T1000 (cell line): ENCODE measurements around the gene HPS1.
A peak's percentile ranks its signal among the peaks of the same experiment; 100 is the strongest.

Experiments
- DNase-seq: peaks from one replicate; lab custom pipeline; 2025; ENCODE audit warnings: mixed read lengths; lab: John Stamatoyannopoulos, UW

Gene HPS1

GRCh38 chr10:98411768-98412167, 35.0 kb downstream of the HPS1 start:
- no peak for DNase-seq

- DNase-seq: no peak
These were observed 35.6 kb downstream of the HPS1 start for GRCh38 chr10:98411166-98411565.

- DNase-seq: no peak
These were observed 36.0 kb downstream of the HPS1 start for GRCh38 chr10:98410759-98411158.

- DNase-seq: no peak
These were observed 36.5 kb downstream of the HPS1 start for GRCh38 chr10:98410135-98410743.

DNA sequence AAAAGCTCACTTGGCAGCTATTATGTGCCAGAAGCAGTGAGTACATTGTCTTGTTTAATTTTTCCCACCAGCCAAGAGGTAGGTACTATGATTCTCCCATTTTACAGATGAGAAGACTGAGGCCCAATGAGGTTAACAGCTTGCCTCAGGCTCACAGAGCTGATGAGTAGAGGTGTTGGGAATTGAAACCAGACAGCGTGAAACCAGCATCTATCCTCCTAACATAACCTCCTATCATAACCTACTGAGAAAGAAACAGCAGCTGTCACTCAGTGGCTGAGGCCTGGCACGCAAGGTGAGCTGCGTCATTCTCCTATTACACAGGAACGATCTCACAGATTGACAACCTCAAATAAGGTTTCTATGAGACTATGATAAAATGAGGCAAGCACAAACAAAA, 37.9 kb downstream of the HPS1 start:
- no peak for DNase-seq

- DNase-seq: no peak
These were observed 38.9 kb downstream of the HPS1 start for GRCh38 chr10:98407744-98408241.

- no peak for DNase-seq
These were observed 39.6 kb downstream of the HPS1 start for GRCh38 chr10:98407017-98407743.

DNA sequence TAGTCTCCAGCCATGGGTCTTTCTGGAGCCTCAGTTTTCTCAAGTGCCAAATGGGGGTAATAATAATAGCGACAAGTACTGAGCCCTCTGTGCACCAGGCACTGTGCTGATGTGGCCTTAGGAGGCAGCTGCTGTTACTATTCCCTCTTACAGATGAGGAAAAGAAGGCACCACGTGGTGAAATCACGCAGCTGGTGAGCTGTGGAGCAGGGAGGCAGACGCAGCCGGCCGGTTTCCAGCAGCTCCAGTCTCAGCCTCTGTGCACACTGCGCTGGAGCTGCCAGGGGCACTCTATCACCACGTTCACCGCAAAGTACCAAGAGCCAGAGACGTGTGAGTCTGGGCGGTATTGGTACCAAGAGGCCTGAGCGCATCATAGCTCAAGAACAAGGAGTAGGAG, 41.3 kb downstream of the HPS1 start:
- no peak for DNase-seq

DNA sequence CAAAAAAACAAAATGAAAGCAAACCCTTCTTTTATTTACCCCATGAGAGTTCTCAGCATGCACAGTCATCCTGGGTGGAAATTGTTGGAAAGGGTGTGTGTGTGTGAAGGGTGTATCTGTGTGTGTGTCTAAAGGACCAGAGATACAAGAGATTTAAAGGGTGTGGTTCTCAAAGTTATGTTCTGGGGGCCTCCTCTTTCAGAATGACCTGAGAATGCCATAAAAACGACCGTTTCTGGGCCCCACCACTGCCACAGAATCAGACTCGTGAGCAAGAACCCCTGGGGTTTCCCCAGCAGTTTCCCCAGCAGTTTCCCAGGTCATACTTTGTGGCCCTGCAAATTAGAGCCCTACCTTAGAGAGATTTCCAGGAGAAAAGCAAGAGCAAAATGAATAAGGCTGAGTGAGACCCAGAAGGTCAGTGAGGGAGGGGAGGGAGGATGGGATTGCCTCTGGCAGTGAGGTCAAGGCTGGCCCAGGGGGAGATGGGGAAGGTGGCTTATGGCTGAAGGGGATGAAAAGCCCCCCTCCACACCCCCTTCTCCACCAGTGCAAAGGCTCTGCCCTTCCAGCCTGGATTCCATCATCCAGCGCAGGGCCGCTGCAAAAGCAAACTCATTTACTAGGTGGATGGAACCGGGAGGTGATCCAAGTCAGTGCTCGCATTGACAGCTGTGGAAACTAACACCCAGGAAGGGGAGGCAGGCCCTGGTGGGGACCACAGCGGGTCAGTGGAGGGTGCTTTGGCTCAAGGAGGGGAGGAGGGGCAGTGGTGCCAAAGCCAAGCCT, 42.0 kb downstream of the HPS1 start:
- DNase-seq: peak; percentile 47

- DNase-seq: peak; percentile 24
These were observed 42.8 kb downstream of the HPS1 start for GRCh38 chr10:98403812-98404504.

- no peak for DNase-seq
These were observed 43.6 kb downstream of the HPS1 start for GRCh38 chr10:98402931-98403718.

- no peak for DNase-seq
These were observed 44.3 kb downstream of the HPS1 start for GRCh38 chr10:98402478-98402877.

DNA sequence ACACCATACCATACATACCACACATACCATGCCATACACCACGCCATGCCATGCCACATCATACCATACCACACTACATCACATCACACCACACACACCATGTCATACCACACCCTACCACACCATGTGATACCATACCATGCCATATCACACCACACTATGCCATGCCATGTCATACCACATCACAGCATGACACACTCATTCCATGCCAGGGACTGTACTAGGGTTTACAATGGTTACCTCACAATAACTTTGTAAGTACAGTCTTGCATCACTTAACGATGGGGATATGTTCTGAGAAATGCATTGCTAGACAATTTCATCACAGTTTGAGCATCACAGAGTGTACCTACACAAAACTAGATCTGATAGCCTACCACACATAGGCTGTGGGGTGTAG, 46.3 kb downstream of the HPS1 start:
- DNase-seq: no peak

GRCh38 chr10:98399784-98400183, 47.0 kb downstream of the HPS1 start:
- DNase-seq: no peak

DNA sequence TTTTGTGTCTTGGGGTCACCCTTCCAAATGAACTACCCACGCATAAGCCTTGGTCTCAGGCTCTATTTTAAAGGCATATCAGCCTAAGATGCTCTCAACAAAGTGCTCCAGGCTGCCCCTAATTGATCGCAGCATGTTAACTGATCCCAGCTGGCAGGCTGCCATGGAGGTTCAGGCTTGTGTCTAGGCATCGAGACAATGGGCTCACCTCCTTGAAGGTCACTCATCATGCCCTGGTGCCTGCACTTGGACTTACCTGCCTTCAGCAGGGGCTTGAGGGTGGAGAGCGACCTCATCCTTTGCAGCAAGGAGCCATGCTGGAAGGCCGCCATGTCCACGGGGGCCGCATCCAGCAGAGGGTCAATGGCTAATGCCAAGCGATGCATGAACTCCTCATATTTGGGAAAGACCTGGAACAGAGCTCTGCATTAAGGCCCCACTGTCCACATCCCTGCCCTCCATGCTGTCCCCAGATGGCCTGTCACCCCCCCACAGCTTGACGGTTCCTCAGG, 49.6 kb downstream of the HPS1 start:
- no peak for DNase-seq

GRCh38 chr10:98396096-98397063, 50.4 kb downstream of the HPS1 start:
- DNase-seq: no peak

GRCh38 chr10:98394851-98395440, 51.8 kb downstream of the HPS1 start:
- no peak for DNase-seq

- DNase-seq: no peak
These were observed 55.1 kb downstream of the HPS1 start for GRCh38 chr10:98391578-98391991.

DNA sequence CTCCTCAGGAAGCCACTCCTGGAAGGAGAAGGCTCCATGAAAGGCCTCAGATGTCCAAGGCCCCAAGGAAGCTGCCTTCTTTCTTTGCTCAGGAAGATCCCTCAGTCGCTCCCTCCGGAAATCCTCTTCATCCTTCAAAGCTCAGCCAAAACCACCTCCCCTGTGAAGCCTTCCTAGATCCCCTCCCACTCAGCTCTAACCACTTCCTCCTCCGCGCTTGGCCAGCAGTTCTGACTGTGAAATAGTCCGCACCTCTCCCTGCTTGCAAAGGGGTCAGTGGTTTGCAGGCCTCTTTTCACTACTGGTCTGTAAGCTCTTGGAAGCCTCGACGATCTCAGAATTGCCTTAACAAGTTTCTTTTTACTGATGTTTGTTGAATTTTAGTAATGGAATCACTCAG, 55.7 kb downstream of the HPS1 start:
- no peak for DNase-seq

DNA sequence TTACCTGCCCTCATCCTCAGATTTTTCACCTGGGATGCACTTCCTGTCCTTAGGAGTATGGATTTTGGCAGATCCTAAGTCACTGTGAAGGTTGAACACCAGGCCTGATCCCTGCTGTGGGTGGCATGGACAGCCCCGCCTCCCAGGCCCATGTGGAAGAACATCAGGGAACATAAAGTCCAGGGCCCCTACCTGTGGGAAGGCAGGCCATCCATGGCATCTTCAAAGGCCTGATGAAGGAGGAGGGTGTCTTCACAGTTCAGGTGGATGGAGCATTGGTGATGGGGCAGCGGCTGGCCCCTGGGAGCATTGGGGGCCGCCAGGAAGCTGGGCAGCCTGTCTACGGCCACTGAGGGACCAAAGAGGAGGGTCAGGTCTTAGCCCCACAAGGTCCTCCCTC, 56.3 kb downstream of the HPS1 start:
- no peak for DNase-seq
